Activated naive CD4-positive, alpha-beta T cell treated with anti-CD3 and anti-CD28 coated beads for 36 hours (primary cell): Measurements from ENCODE around the gene SEMA3C. TPM values are rescaled to one million over a fixed set of nuclear protein-coding genes. Genes with fewer than 3 reads are reported as not detected.

Experiments used
- CTCF ChIA-PET: fragments of 350-600 bp; sonication (Branson Sonifier 250); formaldehyde crosslinking; loops from one replicate; lab custom pipeline; 2021; ENCODE audit warnings: antibody characterized with exemption; lab: Charles Lee
- DNase-seq: peaks from one replicate; pipeline ENCODE4 v3.0.0-alpha.2; 2020
- H3K27ac Mint-ChIP-seq: one replicate; pipeline ENCODE4 v1.8.0; 2021; ENCODE audit warnings: mild to moderate bottlenecking, mixed read lengths
- H3K27me3 Mint-ChIP-seq: one replicate; pipeline ENCODE4 v1.8.0; 2021; ENCODE audit warnings: low read depth, mixed read lengths
- H3K36me3 Mint-ChIP-seq: one replicate; pipeline ENCODE4 v1.8.0; 2021; ENCODE audit warnings: low read depth, mixed read lengths
- H3K4me1 Mint-ChIP-seq: one replicate; pipeline ENCODE4 v1.8.0; 2021; ENCODE audit warnings: low read depth, mixed read lengths
- H3K4me3 Mint-ChIP-seq: one replicate; pipeline ENCODE4 v1.8.0; 2021; ENCODE audit warnings: mild to moderate bottlenecking, moderate library complexity, mixed read lengths
- H3K9me3 Mint-ChIP-seq: one replicate; pipeline ENCODE4 v1.8.0; 2021; ENCODE audit warnings: mixed read lengths
- intact Hi-C: fragments of 100-400 bp; cut with micrococcal nuclease; formaldehyde crosslinking; loops from one replicate; pipeline ENCODE4 v1.15.1; 2023
- total RNA-seq, 2 experiments: library from RNA; stranded (reverse); gene quantifications; one replicate each; pipeline ENCODE4 v1.2.3, GENCODE V29; 2021

Gene SEMA3C
- total RNA-seq, 2 experiments from 2014 or later, result not detected

GRCh38 chr7:80858141-80858903, 60.5 kb downstream of the SEMA3C start:
- no peak overlapping the region for H3K27ac Mint-ChIP-seq
- intact Hi-C loops, result no loop called here
- peaks cover 4% of the 10 kb centered on the region for H3K9me3 Mint-ChIP-seq
- H3K36me3 Mint-ChIP-seq, result no peaks in the 10 kb centered on the region
- CTCF ChIA-PET, result no interaction called here
- no peak for DNase-seq
- no peak overlapping the region for H3K4me3 Mint-ChIP-seq
- H3K4me1 Mint-ChIP-seq, result no peaks in the 10 kb centered on the region
- H3K27me3 Mint-ChIP-seq, result no peaks in the 10 kb centered on the region

DNA sequence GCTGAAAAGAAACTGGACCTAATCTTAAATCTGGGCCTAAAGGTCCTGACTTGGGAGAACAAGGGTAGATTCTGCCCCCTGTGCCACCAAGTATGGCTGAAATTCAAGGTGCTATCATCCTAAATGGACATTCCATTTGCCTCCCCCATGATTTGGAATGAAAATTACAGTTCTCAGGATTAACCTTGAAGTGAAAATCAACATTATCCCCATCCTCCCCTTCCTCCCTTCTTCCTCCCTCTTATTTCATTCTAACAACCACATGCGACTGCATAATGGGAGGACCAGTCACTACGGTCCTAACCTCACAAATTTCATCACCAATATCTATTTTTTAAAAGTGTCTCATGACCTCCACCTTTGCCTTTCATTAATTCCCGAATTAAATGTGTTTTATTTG, 62.1 kb downstream of the SEMA3C start:
- CTCF ChIA-PET, result interaction anchor here (0.7 kb wide), 1 partner anchor 9 kb away, joined by 3 read pairs; no protein-coding TSS in a partner anchor
- intact Hi-C loops, result no loop called here

GRCh38 chr7:80851896-80852476, 66.9 kb downstream of the SEMA3C start:
- no peaks in the 10 kb centered on the region for H3K4me1 Mint-ChIP-seq
- no peaks in the 10 kb centered on the region for H3K36me3 Mint-ChIP-seq
- no peak overlapping the region for H3K4me3 Mint-ChIP-seq
- H3K27ac Mint-ChIP-seq, result no peak overlapping the region
- intact Hi-C loops, result no loop called here
- no peak for DNase-seq
- peaks cover 2% of the 10 kb centered on the region for H3K9me3 Mint-ChIP-seq
- CTCF ChIA-PET, result no interaction called here
- H3K27me3 Mint-ChIP-seq, result no peaks in the 10 kb centered on the region

More for the DNA sequence above, 62.1 kb downstream of the SEMA3C start:
- Mint-ChIP-seq H3K9me3 (peaks cover 5% of the 10 kb centered on the region), H3K27ac (no peak overlapping the region), H3K4me3 (no peak overlapping the region), H3K36me3 (no peaks in the 10 kb centered on the region), H3K4me1 (no peaks in the 10 kb centered on the region), H3K27me3 (no peaks in the 10 kb centered on the region)
- no peak for DNase-seq

- no peaks in the 10 kb centered on the region for H3K36me3 Mint-ChIP-seq
- H3K4me1 Mint-ChIP-seq, result no peaks in the 10 kb centered on the region
- no peak overlapping the region for H3K27ac Mint-ChIP-seq
- no peak for DNase-seq
- H3K27me3 Mint-ChIP-seq, result no peaks in the 10 kb centered on the region
- H3K4me3 Mint-ChIP-seq, result no peak overlapping the region
- CTCF ChIA-PET, result no interaction called here
- peaks cover 2% of the 10 kb centered on the region for H3K9me3 Mint-ChIP-seq
- intact Hi-C loops, result no loop called here
Measured at GRCh38 chr7:80848841-80849240, 70.0 kb downstream of the SEMA3C start.

- CTCF ChIA-PET, result no interaction called here
- DNase-seq, result no peak
- no peaks in the 10 kb centered on the region for H3K27me3 Mint-ChIP-seq
- no peak overlapping the region for H3K27ac Mint-ChIP-seq
- no peaks in the 10 kb centered on the region for H3K9me3 Mint-ChIP-seq
- no peak overlapping the region for H3K4me3 Mint-ChIP-seq
- H3K4me1 Mint-ChIP-seq, result no peaks in the 10 kb centered on the region
- no peaks in the 10 kb centered on the region for H3K36me3 Mint-ChIP-seq
- intact Hi-C loops, result no loop called here
Measured at GRCh38 chr7:80847895-80848294, 71.0 kb downstream of the SEMA3C start.

- intact Hi-C loops, result no loop called here
- H3K27me3 Mint-ChIP-seq, result no peaks in the 10 kb centered on the region
- CTCF ChIA-PET, result interaction anchor here (0.5 kb wide), 1 partner anchor 174 kb away, joined by 3 read pairs; no protein-coding TSS in a partner anchor
- no peaks in the 10 kb centered on the region for H3K36me3 Mint-ChIP-seq
- H3K27ac Mint-ChIP-seq, result no peak overlapping the region
- DNase-seq, result no peak
- H3K4me1 Mint-ChIP-seq, result no peaks in the 10 kb centered on the region
- no peak overlapping the region for H3K4me3 Mint-ChIP-seq
- H3K9me3 Mint-ChIP-seq, result no peaks in the 10 kb centered on the region
Measured at GRCh38 chr7:80847027-80847426, 71.8 kb downstream of the SEMA3C start.

- CTCF ChIA-PET, result no interaction called here
- no peaks in the 10 kb centered on the region for H3K36me3 Mint-ChIP-seq
- no peaks in the 10 kb centered on the region for H3K9me3 Mint-ChIP-seq
- no peaks in the 10 kb centered on the region for H3K4me1 Mint-ChIP-seq
- H3K27me3 Mint-ChIP-seq, result no peaks in the 10 kb centered on the region
- no peak overlapping the region for H3K4me3 Mint-ChIP-seq
- H3K27ac Mint-ChIP-seq, result no peak overlapping the region
- DNase-seq, result no peak
- intact Hi-C loops, result no loop called here
Measured at GRCh38 chr7:80844916-80845315, 73.9 kb downstream of the SEMA3C start.

- intact Hi-C loops, result no loop called here
- CTCF ChIA-PET, result interaction anchor here (0.6 kb wide), 1 partner anchor 841 kb away, joined by 6 read pairs; no protein-coding TSS in a partner anchor
- H3K4me1 Mint-ChIP-seq, result no peaks in the 10 kb centered on the region
- no peak overlapping the region for H3K4me3 Mint-ChIP-seq
- no peak overlapping the region for H3K27ac Mint-ChIP-seq
- no peaks in the 10 kb centered on the region for H3K36me3 Mint-ChIP-seq
- DNase-seq, result no peak
- H3K27me3 Mint-ChIP-seq, result no peaks in the 10 kb centered on the region
- H3K9me3 Mint-ChIP-seq, result no peaks in the 10 kb centered on the region
Measured at GRCh38 chr7:80843018-80843677, 75.7 kb downstream of the SEMA3C start.

DNA sequence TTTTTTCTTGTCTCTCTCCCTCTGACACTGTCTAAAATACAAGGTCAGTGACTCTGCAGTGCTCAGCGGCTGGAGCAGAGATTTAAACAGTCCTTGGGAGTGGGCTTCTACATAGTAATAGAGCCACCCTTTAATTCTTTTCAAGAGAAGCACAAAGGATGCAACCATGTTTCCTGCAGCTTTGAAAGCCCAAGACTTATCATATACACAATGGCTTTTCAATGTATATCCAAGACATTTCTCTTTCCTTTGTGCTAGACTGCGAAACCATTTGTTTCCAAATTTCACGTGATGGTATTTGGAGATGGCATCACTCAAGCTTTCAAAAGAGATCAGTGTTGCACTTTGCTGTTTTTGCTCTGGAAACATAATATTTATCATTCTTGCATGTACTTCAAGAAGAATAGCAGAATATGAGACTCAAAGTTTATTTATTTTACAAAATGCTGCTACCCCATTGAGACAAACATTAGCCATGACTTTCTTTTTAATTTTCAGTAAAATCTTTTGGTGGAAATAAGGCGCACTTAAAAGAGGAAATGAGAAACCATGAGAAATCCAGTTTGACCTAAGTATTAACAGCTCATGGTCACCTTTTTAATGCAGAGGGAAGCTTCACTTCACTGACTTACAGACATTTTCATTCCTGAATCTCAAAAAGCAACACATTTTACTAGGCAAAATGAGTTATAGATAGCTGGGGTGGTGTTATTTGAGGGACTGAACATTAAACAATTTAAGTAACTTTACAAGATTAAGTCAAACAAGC, 76.6 kb downstream of the SEMA3C start:
- no peaks in the 10 kb centered on the region for H3K27me3 Mint-ChIP-seq
- H3K27ac Mint-ChIP-seq, result no peak overlapping the region
- no peak for DNase-seq
- no peaks in the 10 kb centered on the region for H3K4me1 Mint-ChIP-seq
- no peaks in the 10 kb centered on the region for H3K9me3 Mint-ChIP-seq
- no peak overlapping the region for H3K4me3 Mint-ChIP-seq
- intact Hi-C loops, result no loop called here
- CTCF ChIA-PET, result no interaction called here
- no peaks in the 10 kb centered on the region for H3K36me3 Mint-ChIP-seq

GRCh38 chr7:80841423-80841955, 77.4 kb downstream of the SEMA3C start:
- H3K4me3 Mint-ChIP-seq, result no peak overlapping the region
- H3K36me3 Mint-ChIP-seq, result no peaks in the 10 kb centered on the region
- no peak for DNase-seq
- H3K4me1 Mint-ChIP-seq, result no peaks in the 10 kb centered on the region
- no peaks in the 10 kb centered on the region for H3K27me3 Mint-ChIP-seq
- no peaks in the 10 kb centered on the region for H3K9me3 Mint-ChIP-seq
- no peak overlapping the region for H3K27ac Mint-ChIP-seq
- CTCF ChIA-PET, result no interaction called here
- intact Hi-C loops, result no loop called here

DNA sequence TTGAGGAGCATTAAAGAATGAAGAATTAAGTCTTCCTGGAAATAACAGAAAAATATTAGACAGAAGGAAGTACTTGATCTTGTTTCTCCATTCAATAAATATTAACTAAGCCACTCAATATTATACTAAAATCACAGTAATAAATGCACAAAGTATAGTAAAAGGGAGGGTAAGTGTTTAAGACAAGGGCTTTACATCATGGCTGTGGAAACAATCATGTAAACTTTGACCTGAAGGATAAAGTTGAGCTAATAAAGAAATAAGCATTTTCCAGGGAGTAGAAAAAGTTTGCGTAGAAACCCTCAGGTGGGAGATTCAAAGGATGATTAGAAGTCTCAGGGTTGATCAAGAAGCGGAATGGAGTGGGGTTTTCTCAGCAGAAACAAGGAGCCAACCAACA, 78.2 kb downstream of the SEMA3C start:
- Mint-ChIP-seq H3K4me1 (no peaks in the 10 kb centered on the region), H3K27me3 (no peaks in the 10 kb centered on the region), H3K9me3 (no peaks in the 10 kb centered on the region), H3K4me3 (no peak overlapping the region), H3K27ac (no peak overlapping the region), H3K36me3 (no peaks in the 10 kb centered on the region)
- CTCF ChIA-PET, result no interaction called here
- DNase-seq, result no peak
- intact Hi-C loops, result no loop called here

GRCh38 chr7:80839855-80840254, 79.0 kb downstream of the SEMA3C start:
- CTCF ChIA-PET, result no interaction called here
- H3K4me1 Mint-ChIP-seq, result no peaks in the 10 kb centered on the region
- no peak overlapping the region for H3K27ac Mint-ChIP-seq
- H3K27me3 Mint-ChIP-seq, result no peaks in the 10 kb centered on the region
- intact Hi-C loops, result no loop called here
- H3K4me3 Mint-ChIP-seq, result no peak overlapping the region
- H3K9me3 Mint-ChIP-seq, result no peaks in the 10 kb centered on the region
- DNase-seq, result no peak
- H3K36me3 Mint-ChIP-seq, result no peaks in the 10 kb centered on the region
